MM.1S (cell line): ENCODE data around the gene ZNF121.

Experiments used
- EZH2 ChIP-seq: fragments of 300-600 bp; sonication (generic); optimal IDR thresholded peaks from 2 replicates; pipeline ENCODE3; 2017; ENCODE audit warnings: low read depth, mild to moderate bottlenecking, antibody characterized with exemption, low read length, mixed read lengths
- TF ChIP-seq, protein P1 (sequence below): fragments of 300-600 bp; sonication (generic); IDR thresholded peaks from 2 replicates; pipeline ENCODE4 v1.5.1; 2016; ENCODE audit warnings: antibody characterized with exemption, low read length, mixed read lengths

DNA sequence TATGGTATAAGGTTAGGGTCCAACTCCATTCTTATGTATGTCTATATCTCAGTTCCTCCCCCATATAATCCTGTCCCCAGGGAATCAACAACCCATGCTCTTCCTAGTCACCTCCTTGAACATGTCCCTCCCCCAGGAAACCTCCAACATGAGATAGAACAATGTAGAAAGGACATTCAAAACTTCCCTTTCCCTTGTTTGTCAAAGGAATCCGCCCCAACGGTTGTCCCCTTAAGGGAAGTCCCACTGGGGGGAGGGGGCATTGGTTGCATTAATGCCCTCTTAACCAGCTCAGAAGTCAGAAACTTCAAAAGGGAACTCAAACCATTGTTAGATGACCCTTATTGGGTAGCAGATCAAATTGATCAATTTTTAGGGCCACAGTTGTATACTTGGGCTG, 43.6 kb upstream of the ZNF121 start:
- TF ChIP-seq EZH2: no peak
- TF ChIP-seq, protein P1, sequence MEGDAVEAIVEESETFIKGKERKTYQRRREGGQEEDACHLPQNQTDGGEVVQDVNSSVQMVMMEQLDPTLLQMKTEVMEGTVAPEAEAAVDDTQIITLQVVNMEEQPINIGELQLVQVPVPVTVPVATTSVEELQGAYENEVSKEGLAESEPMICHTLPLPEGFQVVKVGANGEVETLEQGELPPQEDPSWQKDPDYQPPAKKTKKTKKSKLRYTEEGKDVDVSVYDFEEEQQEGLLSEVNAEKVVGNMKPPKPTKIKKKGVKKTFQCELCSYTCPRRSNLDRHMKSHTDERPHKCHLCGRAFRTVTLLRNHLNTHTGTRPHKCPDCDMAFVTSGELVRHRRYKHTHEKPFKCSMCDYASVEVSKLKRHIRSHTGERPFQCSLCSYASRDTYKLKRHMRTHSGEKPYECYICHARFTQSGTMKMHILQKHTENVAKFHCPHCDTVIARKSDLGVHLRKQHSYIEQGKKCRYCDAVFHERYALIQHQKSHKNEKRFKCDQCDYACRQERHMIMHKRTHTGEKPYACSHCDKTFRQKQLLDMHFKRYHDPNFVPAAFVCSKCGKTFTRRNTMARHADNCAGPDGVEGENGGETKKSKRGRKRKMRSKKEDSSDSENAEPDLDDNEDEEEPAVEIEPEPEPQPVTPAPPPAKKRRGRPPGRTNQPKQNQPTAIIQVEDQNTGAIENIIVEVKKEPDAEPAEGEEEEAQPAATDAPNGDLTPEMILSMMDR: no peak
